Sigmoid colon (tissue), 7 donors: Measurements from ENCODE around the gene RARG. TPM values are rescaled to one million over a fixed set of nuclear protein-coding genes. Genes with fewer than 3 reads are reported as not detected.

Experiments
- DNase-seq: peaks from one replicate; pipeline ENCODE4 v3.0.0-alpha.2; 2019
- H3K27ac ChIP-seq, 4 donors: fragments of 200-600 bp; sonication (generic); one replicate each; pipeline ENCODE4 v1.5.1; 2016 to 2019; ENCODE audit warnings: mild to moderate bottlenecking in 1 of 4
- H3K27me3 ChIP-seq, 3 donors: fragments of 200-600 bp; sonication (generic); one replicate each; pipeline ENCODE4 v1.5.1; 2019; ENCODE audit warnings: mild to moderate bottlenecking in 1 of 3
- H3K36me3 ChIP-seq, 4 donors: fragments of 200-600 bp; sonication (generic); one replicate each; pipeline ENCODE4 v1.5.1; 2016 to 2019
- H3K4me1 ChIP-seq, 4 donors: fragments of 200-600 bp; sonication (generic); one replicate each; pipeline ENCODE4 v1.5.1; 2017 to 2019
- H3K4me3 ChIP-seq, 4 donors: fragments of 200-600 bp; sonication (generic); one replicate each; pipeline ENCODE4 v1.5.1; 2017 to 2019; ENCODE audit warnings: mild to moderate bottlenecking in 2 of 4, moderate library complexity in 1 of 4
- H3K9me3 ChIP-seq, 4 donors: fragments of 200-600 bp in 3 of 4; sonication (generic) in 3 of 4; one replicate each; pipeline versions ENCODE4 v1.5.1 to v1.6.1; 2013 to 2019
- EP300 ChIP-seq, 4 donors: sonication (generic); formaldehyde crosslinking; IDR thresholded peaks; one replicate each; pipeline ENCODE4 v1.6.1; 2017; ENCODE audit warnings: antibody characterized with exemption in 4 of 4
- POLR2A ChIP-seq, 2 donors: fragments of 450-650 bp; IDR thresholded peaks; one replicate each; pipeline ENCODE4 v1.6.1; 2016; ENCODE audit warnings: antibody characterized with exemption in 2 of 2, mild to moderate bottlenecking in 2 of 2, moderate library complexity in 2 of 2
- POLR2AphosphoS5 ChIP-seq, 4 donors: sonication (generic); formaldehyde crosslinking; IDR thresholded peaks; one replicate each; pipeline ENCODE4 v1.6.1; 2017; ENCODE audit warnings: antibody characterized with exemption in 4 of 4
- WGBS, 2 donors: extraction: QIAGEN DNeasy Blood & Tissue Kit; methylation state at CpG; one replicate each; pipeline ENCODE4 v1.1.7; 2013; 5-methylcytosine and 5-hydroxymethylcytosine counted together
- intact Hi-C: fragments of 100-400 bp; cut with DNase I; formaldehyde crosslinking; loops from one replicate; pipeline ENCODE4 v1.15.1; 2023
- polyA plus RNA-seq, 3 donors: library from polyadenylated mRNA; stranded (reverse); fragments of 200-250 nt; gene quantifications; one replicate each; pipeline ENCODE4 v1.2.3, GENCODE V29; 2013
- total RNA-seq, 4 donors: library from RNA; depleted of rRNA; stranded (reverse); fragments of >200 nt; gene quantifications; one replicate each; pipeline ENCODE4 v1.1.0, GENCODE V29; 2016
- TF ChIP-seq, protein P1 (sequence below), 4 experiments: fragments of 450-650 bp in 3 of 4; fragments of 200-600 bp in 1 of 4; IDR thresholded peaks; one replicate each; pipeline ENCODE4 v1.5.1; 2016 to 2019; ENCODE audit warnings: antibody characterized with exemption in 4 of 4, mild to moderate bottlenecking in 3 of 4, moderate library complexity in 2 of 4
- donor health status: healthy with polysubstance abuse.
- donor health status: Bipolar disorder and iron deficiency.
- donor health status: healthy.

RARG gene
- total RNA-seq (10 to 100 TPM in 3 of 4 donors, 1 to 10 TPM in 1; 9.9 to 17.2 (median 15.4) TPM), polyA plus RNA-seq (10 to 100 TPM in 1 of 3 donors, 1 to 10 TPM in 2; 3.2 to 10.3 (median 6.0) TPM)

DNA sequence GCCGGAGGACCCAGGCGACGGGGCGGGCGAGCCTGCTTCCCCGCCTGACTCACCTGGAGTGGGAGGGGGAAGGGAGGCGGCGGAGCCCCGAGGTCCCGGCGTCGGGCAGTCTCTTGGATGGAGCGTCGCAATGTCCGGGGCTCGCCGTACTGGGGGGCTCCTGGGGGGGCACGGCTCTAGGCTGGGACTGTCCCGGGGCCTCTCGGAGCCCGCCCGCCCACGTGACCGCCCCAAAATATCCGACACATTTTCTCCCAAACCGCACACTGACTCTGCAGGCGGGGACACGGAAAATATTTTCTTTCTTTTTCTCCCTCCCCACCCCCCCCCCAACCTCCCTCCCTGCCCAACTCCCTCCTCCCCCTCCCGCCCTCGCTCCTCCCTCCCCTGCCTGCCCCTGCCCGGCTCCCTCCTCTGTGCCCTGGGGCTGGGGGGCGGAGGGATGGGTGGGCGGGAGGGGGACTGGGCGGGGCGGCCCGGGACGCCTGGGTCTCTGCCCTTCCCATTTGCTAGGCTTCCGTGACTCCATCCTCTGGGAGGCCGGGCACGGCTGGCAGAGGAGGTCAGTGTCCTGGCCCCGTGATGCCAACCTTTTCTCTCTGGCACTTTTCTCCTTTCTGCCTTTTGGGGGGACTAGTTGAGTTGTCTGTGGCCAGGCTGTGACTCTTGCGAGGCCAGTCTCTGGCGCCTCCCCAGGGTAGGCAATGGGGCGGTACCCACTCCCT lies at the start of gene RARG:
Gene RARG (minus strand): TSS at position 289 of the 725 bp plus-strand sequence. CDS start 4,664 bp downstream, outside the sequence.
- Histone ChIP-seq H3K27ac (peak within 1 kb of the TSS; percentile 81 to 92 (median 90)), H3K9me3 (no peaks in the 10 kb centered on the region), H3K36me3 (peaks cover 0 to 7% (median 3%) of the 10 kb centered on the region in 4 donors), H3K27me3 (no peaks in the 10 kb centered on the region), H3K4me1 (peaks cover 0 to 45% (median 38%) of the 10 kb centered on the region in 4 donors), H3K4me3 (peak within 1 kb of the TSS; percentile 61 to 80 (median 74))
- WGBS, 2 donors: 1% methylated on average over 42 to 43 of the region's 44 CpGs
- intact Hi-C loops: loop anchor here (2.0 kb wide), 2 partner anchors 13 to 19 kb away; no protein-coding TSS in a partner anchor
- no peak for TF ChIP-seq EP300 (IDR thresholded peaks at IDR 0.05)
- no peak for TF ChIP-seq POLR2A (IDR thresholded peaks at IDR 0.05)
- TF ChIP-seq, protein P1, sequence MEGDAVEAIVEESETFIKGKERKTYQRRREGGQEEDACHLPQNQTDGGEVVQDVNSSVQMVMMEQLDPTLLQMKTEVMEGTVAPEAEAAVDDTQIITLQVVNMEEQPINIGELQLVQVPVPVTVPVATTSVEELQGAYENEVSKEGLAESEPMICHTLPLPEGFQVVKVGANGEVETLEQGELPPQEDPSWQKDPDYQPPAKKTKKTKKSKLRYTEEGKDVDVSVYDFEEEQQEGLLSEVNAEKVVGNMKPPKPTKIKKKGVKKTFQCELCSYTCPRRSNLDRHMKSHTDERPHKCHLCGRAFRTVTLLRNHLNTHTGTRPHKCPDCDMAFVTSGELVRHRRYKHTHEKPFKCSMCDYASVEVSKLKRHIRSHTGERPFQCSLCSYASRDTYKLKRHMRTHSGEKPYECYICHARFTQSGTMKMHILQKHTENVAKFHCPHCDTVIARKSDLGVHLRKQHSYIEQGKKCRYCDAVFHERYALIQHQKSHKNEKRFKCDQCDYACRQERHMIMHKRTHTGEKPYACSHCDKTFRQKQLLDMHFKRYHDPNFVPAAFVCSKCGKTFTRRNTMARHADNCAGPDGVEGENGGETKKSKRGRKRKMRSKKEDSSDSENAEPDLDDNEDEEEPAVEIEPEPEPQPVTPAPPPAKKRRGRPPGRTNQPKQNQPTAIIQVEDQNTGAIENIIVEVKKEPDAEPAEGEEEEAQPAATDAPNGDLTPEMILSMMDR (IDR thresholded peaks at IDR 0.05): no peak
- peak; percentile 34 to 81 (median 64) for TF ChIP-seq POLR2AphosphoS5 (IDR thresholded peaks at IDR 0.05)
- DNase-seq: peak; percentile 85

DNA sequence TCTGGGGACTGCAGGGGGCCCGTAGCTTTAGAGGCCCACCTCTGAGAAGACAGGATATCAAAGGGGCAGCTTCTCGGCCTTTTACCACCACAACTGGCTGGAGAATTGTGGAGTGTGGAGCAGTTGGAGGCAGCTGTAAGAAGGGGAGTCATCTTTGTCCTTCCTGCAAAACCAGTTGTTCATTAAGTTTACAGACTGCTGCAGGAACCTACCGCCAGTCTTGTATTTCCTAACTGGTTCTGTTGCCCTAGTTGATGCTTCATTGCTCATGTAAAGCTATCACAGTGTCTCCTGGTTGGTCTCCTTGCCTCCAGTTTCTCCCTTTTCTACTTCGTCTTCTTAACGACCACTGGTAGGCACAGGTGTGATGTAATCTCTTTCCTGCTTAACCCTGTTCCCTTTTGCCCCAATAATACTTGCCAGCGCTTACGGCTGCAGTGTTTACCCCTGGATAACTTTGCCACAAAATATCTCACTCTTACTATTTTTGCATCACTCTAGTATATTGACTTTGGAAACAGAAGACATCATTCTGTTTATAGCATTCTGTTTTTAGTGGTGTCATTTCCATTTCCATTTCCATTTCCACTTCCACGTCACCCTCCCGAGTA lies 48.0 kb upstream of the RARG start:
- no peaks in the 10 kb centered on the region for H3K36me3 ChIP-seq
- no peak for DNase-seq
- no peak overlapping the region for H3K27ac ChIP-seq
- WGBS, 2 donors: 89 to 94% methylated on average over 9 of the region's 9 CpGs
- TF ChIP-seq EP300 (IDR thresholded peaks at IDR 0.05) (no peak), POLR2AphosphoS5 (IDR thresholded peaks at IDR 0.05) (no peak), POLR2A (IDR thresholded peaks at IDR 0.05) (no peak)
- TF ChIP-seq, protein P1 (IDR thresholded peaks at IDR 0.05): no peak
- intact Hi-C loops: no loop called here
- no peaks in the 10 kb centered on the region for H3K27me3 ChIP-seq
- no peaks in the 10 kb centered on the region for H3K9me3 ChIP-seq
- no peak overlapping the region for H3K4me3 ChIP-seq
- no peaks in the 10 kb centered on the region for H3K4me1 ChIP-seq

DNA sequence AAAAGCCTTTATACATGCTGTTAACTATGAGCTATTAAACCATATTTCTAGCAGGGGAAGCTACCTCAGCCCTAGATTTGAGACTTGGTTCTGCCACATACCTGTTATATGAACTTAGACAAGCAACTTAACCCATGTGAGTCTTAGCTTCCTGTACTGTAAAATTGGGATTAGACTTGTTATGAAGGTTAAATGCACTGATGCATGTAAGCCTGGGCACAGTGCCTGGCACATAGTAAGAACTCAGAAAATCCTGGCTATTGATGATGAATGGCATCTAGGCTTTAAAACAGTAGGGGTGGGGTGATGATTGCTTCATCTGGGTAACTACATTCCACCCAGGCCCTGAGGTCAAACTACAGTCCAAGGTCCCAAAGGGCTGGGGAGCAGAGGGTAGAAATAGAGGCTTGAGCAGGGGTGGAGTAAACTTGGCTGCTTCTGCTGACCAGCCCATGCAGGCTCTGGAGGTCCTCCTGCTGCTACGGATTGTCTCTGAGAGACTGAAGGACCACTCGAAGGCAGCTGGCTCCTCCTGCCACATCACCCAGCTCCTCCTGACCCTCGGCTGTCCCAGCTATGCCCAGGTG lies 47.4 kb upstream of the RARG start:
- H3K9me3 ChIP-seq: no peaks in the 10 kb centered on the region
- no peaks in the 10 kb centered on the region for H3K4me1 ChIP-seq
- intact Hi-C loops: no loop called here
- DNase-seq: no peak
- TF ChIP-seq POLR2AphosphoS5 (IDR thresholded peaks at IDR 0.05): no peak
- TF ChIP-seq EP300 (IDR thresholded peaks at IDR 0.05): no peak
- TF ChIP-seq, protein P1 (IDR thresholded peaks at IDR 0.05): no peak
- TF ChIP-seq POLR2A (IDR thresholded peaks at IDR 0.05): no peak
- no peak overlapping the region for H3K27ac ChIP-seq
- 90 to 94% methylated on average over 3 of the region's 3 CpGs for WGBS, 2 donors
- H3K27me3 ChIP-seq: no peaks in the 10 kb centered on the region
- no peaks in the 10 kb centered on the region for H3K36me3 ChIP-seq
- no peak overlapping the region for H3K4me3 ChIP-seq

DNA sequence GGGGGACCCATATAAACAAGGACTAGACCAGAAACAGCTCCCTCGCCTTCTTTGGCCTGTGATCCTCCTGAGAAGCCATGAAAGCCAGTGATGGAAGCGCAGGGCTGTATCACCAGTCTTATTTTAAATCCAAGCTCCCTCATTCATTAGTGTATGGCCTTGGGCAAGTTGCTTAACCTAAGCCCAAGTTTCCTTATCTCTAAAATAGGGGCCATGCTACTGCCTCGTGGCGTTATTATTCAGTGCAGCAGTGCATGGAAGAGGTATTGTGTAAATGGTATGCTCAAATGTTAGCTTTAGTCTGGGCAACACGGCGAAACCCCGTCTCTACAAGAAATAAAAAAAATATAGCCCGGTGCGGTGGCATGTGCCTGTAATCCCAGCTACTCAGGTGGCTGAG lies 46.0 kb upstream of the RARG start:
- Histone ChIP-seq H3K4me1 (no peaks in the 10 kb centered on the region), H3K27me3 (no peaks in the 10 kb centered on the region), H3K4me3 (no peak overlapping the region), H3K27ac (no peak overlapping the region), H3K36me3 (no peaks in the 10 kb centered on the region), H3K9me3 (no peaks in the 10 kb centered on the region)
- no peak for DNase-seq
- TF ChIP-seq POLR2A (IDR thresholded peaks at IDR 0.05) (no peak), POLR2AphosphoS5 (IDR thresholded peaks at IDR 0.05) (no peak), EP300 (IDR thresholded peaks at IDR 0.05) (no peak)
- TF ChIP-seq, protein P1 (IDR thresholded peaks at IDR 0.05): no peak
- WGBS, 2 donors: 95 to 96% methylated on average over 9 of the region's 9 CpGs
- intact Hi-C loops: no loop called here
